ENCODE results near the gene SEZ6L.

- no peak for TF ChIP-seq POLR2AphosphoS5 (IDR thresholded peaks at IDR 0.05; ENCODE audit: low read depth, low read length)
- TF ChIP-seq POLR2A (IDR thresholded peaks at IDR 0.05; ENCODE audit: low read depth, low read length) = no peak
- TF ChIP-seq TAF1 (IDR thresholded peaks at IDR 0.05; ENCODE audit: borderline replicate concordance, low read depth, low read length) = no peak
Observed at GRCh38 chr22:26360169-26360885, 191.1 kb downstream of the SEZ6L start.
